ENCODE data around the gene SCART1.

DNA sequence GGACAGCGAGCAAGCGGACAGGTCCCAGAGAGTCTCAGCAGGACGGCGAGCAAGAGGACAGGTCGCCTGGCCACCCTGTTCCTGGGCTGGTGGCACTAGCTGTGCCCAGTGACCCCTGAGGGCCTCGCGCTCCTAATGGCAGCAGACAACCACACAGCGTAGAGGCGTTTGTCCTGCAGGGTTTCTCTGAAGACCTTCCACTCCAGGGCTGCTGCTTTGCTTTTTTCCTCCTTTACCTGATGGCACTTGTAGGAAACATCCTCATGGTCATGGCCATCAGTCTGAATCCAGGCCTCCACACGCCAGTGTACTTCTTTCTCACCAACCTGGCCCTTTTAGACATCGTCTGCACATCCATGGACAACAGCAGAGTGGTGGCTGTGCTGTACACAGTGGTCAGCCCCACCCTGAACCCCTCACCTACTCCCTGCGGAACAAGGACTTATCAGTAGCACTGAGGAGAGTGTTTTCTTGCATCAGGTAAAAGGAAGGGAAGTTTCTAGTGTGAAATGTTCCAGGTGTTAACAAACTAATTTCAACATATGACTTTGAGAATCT, 27.4 kb downstream of the SCART1 start:
- no peak for TF ChIP-seq CTCF (IDR thresholded peaks at IDR 0.05)
- TF ChIP-seq POLR2A (IDR thresholded peaks at IDR 0.05): no peak

Data from stomach (tissue), 4 donors.